ENCODE data around the gene CCSER1. TPM values are rescaled to one million over a fixed set of nuclear protein-coding genes. Genes with fewer than 3 reads are reported as not detected.
"Not testable (repeated sequence)": the region's sequence is repeated elsewhere in the genome, so short reads cannot be mapped to it uniquely, and the experiment has no call there.

The CCSER1 gene
- total RNA-seq, 4 donors from 2014 or later = 4.0 to 6.0 (median 4.8) TPM

DNA sequence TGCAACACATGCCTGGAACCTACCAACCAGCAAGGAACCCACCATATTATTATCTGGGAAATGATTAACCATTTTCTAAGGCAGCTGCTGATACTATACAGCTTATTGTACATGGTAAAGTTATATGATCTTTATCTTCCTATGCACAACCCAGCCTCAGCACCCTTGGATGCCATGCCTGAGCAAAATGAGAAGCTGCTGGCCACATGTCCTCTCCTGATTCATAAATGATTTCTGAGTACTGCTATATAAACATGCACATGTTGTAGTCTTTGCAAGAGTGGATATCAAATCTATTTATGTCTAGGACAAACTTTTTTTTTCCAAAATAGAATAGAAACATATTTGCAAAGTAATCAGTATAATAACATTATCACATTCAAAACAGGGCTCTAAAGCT lies 1043.6 kb downstream of the CCSER1 start:
- Histone ChIP-seq H3K4me1 (no peaks in the 10 kb centered on the region), H3K4me3 (no peak overlapping the region), H3K27me3 (no peaks in the 10 kb centered on the region), H3K36me3 (no peaks in the 10 kb centered on the region), H3K27ac (no peak overlapping the region), H3K9me3 (peaks cover 0 to 13% (median 0%) of the 10 kb centered on the region in 4 donors)
- DNase-seq (ENCODE audit: low spot score in 2 of 2) = no peak
- TF ChIP-seq EP300 (IDR thresholded peaks at IDR 0.05) = no peak
- no peak for TF ChIP-seq POLR2A (IDR thresholded peaks at IDR 0.05)
- TF ChIP-seq, protein P1, sequence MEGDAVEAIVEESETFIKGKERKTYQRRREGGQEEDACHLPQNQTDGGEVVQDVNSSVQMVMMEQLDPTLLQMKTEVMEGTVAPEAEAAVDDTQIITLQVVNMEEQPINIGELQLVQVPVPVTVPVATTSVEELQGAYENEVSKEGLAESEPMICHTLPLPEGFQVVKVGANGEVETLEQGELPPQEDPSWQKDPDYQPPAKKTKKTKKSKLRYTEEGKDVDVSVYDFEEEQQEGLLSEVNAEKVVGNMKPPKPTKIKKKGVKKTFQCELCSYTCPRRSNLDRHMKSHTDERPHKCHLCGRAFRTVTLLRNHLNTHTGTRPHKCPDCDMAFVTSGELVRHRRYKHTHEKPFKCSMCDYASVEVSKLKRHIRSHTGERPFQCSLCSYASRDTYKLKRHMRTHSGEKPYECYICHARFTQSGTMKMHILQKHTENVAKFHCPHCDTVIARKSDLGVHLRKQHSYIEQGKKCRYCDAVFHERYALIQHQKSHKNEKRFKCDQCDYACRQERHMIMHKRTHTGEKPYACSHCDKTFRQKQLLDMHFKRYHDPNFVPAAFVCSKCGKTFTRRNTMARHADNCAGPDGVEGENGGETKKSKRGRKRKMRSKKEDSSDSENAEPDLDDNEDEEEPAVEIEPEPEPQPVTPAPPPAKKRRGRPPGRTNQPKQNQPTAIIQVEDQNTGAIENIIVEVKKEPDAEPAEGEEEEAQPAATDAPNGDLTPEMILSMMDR (IDR thresholded peaks at IDR 0.05) = no peak

DNA sequence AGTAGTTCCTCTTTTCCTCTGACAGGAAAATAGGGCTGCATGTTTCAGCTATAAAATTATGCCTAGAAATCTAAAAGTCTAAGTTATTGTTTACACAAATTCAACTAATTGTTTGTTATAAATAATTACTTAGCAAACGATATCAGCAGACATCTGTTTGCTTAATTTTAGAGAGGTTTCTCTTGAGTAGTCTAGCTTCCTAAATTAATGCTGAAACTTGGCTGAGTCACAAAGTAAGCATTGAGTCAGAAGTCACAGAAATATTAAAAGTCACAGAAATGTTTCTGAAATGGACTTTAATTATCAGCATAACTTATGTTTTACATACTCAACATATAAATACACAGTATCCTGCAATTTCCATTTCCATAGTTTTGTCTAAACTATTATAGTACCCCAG lies 1044.0 kb downstream of the CCSER1 start:
- Histone ChIP-seq H3K27me3 (no peaks in the 10 kb centered on the region), H3K36me3 (no peaks in the 10 kb centered on the region), H3K4me3 (no peak overlapping the region), H3K9me3 (peaks cover 0 to 12% (median 0%) of the 10 kb centered on the region in 4 donors), H3K27ac (no peak overlapping the region), H3K4me1 (no peaks in the 10 kb centered on the region)
- 39 to 40% methylated on average over 1 of the region's 1 CpG for WGBS, 2 donors
- no peak for DNase-seq (ENCODE audit: low spot score in 2 of 2)
- TF ChIP-seq POLR2A (IDR thresholded peaks at IDR 0.05) = no peak
- TF ChIP-seq, protein P1 (IDR thresholded peaks at IDR 0.05) = no peak
- no peak for TF ChIP-seq EP300 (IDR thresholded peaks at IDR 0.05)

DNA sequence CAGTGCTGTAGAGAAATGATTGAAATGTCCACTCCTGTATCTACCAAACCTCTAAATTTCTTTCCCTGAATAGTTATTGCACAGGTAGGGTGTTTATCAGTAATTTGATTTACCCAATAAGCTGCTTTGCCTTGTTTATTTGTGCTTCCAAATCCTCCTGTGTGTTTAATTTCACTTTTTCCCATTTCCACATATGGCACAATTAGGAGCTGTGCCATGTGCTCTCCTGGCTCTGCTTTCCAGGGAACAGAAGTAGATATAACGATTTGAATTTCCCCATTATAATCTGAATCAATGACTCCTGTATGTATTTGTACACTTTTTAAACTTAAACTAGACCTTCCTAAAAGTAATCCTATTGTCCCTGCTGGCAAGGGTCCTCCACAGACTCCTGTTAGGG lies 1057.9 kb downstream of the CCSER1 start:
- H3K4me1 ChIP-seq; H3K27ac ChIP-seq; H3K27me3 ChIP-seq; DNase-seq (ENCODE audit: low spot score in 2 of 2); H3K36me3 ChIP-seq; H3K4me3 ChIP-seq: not testable (repeated sequence)
- 78 to 89% methylated on average over 1 of the region's 1 CpG for WGBS, 2 donors
- peaks cover 0 to 19% (median 0%) of the 10 kb centered on the region in 4 donors for H3K9me3 ChIP-seq

DNA sequence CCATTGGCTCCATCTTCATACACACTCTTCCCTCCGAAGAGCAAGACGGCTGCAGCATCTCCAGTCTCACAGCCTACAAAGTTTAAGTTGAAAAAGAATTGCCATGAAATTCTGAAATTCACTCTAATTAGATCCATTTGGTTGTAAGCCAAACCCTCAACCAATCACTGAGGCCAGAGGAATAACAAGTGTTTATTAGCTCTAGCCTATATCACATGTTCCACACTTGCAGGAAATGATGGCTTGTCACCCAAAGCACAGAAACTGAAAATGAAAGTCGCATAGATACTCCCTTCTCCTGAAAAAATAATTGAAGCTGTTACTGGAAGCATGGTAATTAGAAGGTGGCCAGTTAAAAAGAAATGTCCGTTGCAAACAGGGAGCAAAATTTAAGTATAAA lies 1071.8 kb downstream of the CCSER1 start:
- DNase-seq (ENCODE audit: low spot score in 2 of 2) = no peak
- Histone ChIP-seq H3K27ac (no peak overlapping the region), H3K9me3 (no peaks in the 10 kb centered on the region), H3K4me1 (no peaks in the 10 kb centered on the region), H3K36me3 (no peaks in the 10 kb centered on the region), H3K4me3 (peak overlapping the region in 2 of 4 donors; percentile 16 to 34), H3K27me3 (no peaks in the 10 kb centered on the region)
- TF ChIP-seq, protein P1 (IDR thresholded peaks at IDR 0.05) = no peak
- TF ChIP-seq EP300 (IDR thresholded peaks at IDR 0.05) = no peak
- TF ChIP-seq POLR2A (IDR thresholded peaks at IDR 0.05) = no peak
- WGBS, 2 donors = 64 to 66% methylated on average over 4 of the region's 4 CpGs

DNA sequence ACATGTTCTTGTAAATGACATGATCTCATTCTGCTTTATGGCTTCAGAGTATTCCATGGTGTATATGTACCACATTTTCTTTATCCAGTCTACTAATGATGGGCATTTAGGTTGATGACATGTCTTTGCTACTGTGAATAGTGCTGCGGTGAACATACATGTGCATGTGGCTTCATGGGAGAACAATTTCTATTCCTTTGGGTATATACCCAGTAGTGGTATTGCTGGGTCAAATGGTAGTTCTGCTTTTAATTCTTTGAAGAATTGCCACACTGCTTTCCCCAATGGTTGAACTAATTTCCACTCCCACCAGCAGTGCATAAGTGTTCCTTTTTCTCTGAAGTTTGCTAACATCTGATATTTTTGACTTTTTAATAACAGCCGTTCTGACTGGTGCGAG lies 1080.3 kb downstream of the CCSER1 start:
- Histone ChIP-seq H3K4me3 (no peak overlapping the region), H3K27ac (no peak overlapping the region), H3K4me1 (no peaks in the 10 kb centered on the region), H3K9me3 (no peaks in the 10 kb centered on the region), H3K36me3 (no peaks in the 10 kb centered on the region), H3K27me3 (no peaks in the 10 kb centered on the region)
- WGBS, 2 donors = 89% methylated on average over 3 of the region's 3 CpGs
- TF ChIP-seq POLR2A (IDR thresholded peaks at IDR 0.05) (no peak), EP300 (IDR thresholded peaks at IDR 0.05) (no peak)
- TF ChIP-seq, protein P1 (IDR thresholded peaks at IDR 0.05) = no peak
- DNase-seq (ENCODE audit: low spot score in 2 of 2) = no peak

DNA sequence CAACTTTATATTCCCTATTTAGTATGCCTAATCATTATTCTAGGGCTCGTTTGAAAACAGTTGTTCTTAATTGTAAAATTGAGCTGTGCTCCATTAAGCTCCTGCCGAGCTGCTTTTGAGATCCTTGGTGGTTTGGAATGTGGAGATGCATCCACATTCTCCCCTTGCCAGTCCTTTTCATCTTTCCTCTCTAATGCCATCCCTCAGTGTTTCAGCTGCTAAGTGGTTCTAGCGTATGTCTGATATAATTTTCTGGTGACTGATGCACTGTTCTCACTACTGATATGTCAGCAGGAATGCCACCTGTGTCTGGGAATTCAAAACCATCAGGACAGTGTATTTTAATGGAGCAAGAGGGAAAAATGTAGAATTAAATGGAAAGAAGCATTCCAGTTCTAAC lies 1085.0 kb downstream of the CCSER1 start:
- no peak overlapping the region for H3K27ac ChIP-seq
- H3K27me3 ChIP-seq = no peaks in the 10 kb centered on the region
- WGBS, 2 donors = 40 to 46% methylated on average over 3 of the region's 3 CpGs
- TF ChIP-seq, protein P1 (IDR thresholded peaks at IDR 0.05) = no peak
- TF ChIP-seq EP300 (IDR thresholded peaks at IDR 0.05) (no peak), POLR2A (IDR thresholded peaks at IDR 0.05) (no peak)
- H3K4me3 ChIP-seq = no peak overlapping the region
- H3K4me1 ChIP-seq = no peaks in the 10 kb centered on the region
- no peak for DNase-seq (ENCODE audit: low spot score in 2 of 2)
- H3K9me3 ChIP-seq = no peaks in the 10 kb centered on the region
- no peaks in the 10 kb centered on the region for H3K36me3 ChIP-seq

DNA sequence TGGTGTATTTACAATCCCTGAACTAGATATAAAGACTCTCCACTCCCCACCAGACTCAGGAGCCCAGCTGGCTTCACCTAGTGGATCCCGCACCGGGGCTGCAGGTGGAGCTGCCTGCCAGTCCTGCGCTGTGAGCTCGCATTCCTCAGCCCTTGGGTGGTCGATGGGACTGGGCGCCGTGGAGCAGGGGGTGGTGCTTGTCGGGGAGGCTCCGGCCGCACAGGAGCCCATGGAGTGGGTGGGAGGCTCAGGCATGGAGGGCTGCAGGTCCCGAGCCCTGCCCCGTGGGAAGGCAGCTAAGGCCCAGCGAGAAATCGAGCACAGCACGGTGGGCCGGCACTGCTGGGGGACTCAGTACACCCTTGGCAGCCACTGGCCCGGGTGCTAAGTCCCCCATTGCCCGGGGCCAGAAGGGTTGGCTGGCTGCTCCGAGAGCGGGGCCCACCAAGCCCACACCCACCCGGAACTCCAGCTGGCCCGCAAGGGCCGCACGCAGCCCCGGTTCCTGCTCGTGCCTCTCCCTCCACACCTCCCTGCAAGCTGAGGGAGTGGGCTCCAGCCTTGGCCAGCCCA lies 1090.7 kb downstream of the CCSER1 start:
- not testable (repeated sequence) for DNase-seq (ENCODE audit: low spot score in 2 of 2); H3K36me3 ChIP-seq; H3K4me3 ChIP-seq; H3K27ac ChIP-seq; H3K27me3 ChIP-seq; H3K9me3 ChIP-seq; H3K4me1 ChIP-seq
- 93 to 97% methylated on average over 13 to 26 of the region's 26 CpGs for WGBS, 2 donors
